Activated naive CD8-positive, alpha-beta T cell (primary cell): ENCODE measurements around the gene FBXO44.

Experiments used
- H3K27ac Mint-ChIP-seq: one replicate; pipeline ENCODE4 v1.8.0; 2021; ENCODE audit warnings: mixed read lengths
- H3K27me3 Mint-ChIP-seq: one replicate; pipeline ENCODE4 v1.8.0; 2021; ENCODE audit warnings: mixed read lengths
- H3K36me3 Mint-ChIP-seq: one replicate; pipeline ENCODE4 v1.8.0; 2021; ENCODE audit warnings: mixed read lengths
- H3K4me1 Mint-ChIP-seq: one replicate; pipeline ENCODE4 v1.8.0; 2021; ENCODE audit warnings: low read depth, mixed read lengths
- H3K4me3 Mint-ChIP-seq: one replicate; pipeline ENCODE4 v1.8.0; 2021; ENCODE audit warnings: mild to moderate bottlenecking, mixed read lengths
- H3K9me3 Mint-ChIP-seq: one replicate; pipeline ENCODE4 v1.8.0; 2021; ENCODE audit warnings: low read depth, mixed read lengths

Gene FBXO44

DNA sequence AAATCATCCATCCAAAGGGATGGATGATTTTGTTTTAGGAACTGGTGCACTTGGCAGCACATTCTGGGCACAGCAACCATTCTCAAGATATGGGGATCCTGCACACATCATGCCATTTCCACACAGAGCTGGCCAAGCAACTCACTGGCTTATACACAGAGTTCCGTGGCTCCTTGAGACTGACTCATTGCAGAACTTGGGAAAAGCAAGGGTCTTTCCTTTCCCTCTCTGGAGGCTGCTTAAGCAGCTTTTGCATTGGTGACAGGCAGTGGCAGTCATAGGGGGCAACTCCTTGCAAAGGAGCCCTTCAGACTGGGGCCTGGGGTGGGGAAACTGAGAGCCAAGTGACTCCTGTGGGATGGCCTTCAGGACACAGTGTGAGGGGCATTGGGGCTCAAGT, 28.1 kb downstream of the FBXO44 start:
- peaks cover 2% of the 10 kb centered on the region for H3K27me3 Mint-ChIP-seq
- no peaks in the 10 kb centered on the region for H3K9me3 Mint-ChIP-seq
- H3K36me3 Mint-ChIP-seq, result no peaks in the 10 kb centered on the region
- no peak overlapping the region for H3K4me3 Mint-ChIP-seq
- no peak overlapping the region for H3K27ac Mint-ChIP-seq
- H3K4me1 Mint-ChIP-seq, result peaks cover 17% of the 10 kb centered on the region

DNA sequence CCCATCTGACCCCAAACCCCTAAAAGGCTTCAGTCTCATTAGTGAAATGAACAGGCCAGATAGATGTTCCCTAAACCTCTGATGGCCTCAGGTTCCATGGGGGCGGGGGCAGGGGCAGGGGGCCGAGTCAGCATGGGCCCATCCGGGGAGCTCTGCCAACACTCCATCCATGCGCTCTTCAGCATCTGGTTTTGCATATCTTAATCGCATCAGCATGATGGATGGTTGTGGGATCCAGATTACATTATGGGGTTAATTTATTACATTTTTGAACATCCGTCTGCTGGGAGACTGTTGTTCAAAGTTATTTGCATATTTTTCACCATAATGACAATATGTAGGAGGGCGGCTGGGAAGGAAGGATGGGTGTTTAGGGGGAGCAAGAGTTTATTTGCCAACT, 29.4 kb downstream of the FBXO44 start:
- Mint-ChIP-seq H3K27me3 (peaks cover 5% of the 10 kb centered on the region), H3K36me3 (no peaks in the 10 kb centered on the region), H3K27ac (no peak overlapping the region), H3K9me3 (no peaks in the 10 kb centered on the region), H3K4me1 (peaks cover 14% of the 10 kb centered on the region), H3K4me3 (no peak overlapping the region)

DNA sequence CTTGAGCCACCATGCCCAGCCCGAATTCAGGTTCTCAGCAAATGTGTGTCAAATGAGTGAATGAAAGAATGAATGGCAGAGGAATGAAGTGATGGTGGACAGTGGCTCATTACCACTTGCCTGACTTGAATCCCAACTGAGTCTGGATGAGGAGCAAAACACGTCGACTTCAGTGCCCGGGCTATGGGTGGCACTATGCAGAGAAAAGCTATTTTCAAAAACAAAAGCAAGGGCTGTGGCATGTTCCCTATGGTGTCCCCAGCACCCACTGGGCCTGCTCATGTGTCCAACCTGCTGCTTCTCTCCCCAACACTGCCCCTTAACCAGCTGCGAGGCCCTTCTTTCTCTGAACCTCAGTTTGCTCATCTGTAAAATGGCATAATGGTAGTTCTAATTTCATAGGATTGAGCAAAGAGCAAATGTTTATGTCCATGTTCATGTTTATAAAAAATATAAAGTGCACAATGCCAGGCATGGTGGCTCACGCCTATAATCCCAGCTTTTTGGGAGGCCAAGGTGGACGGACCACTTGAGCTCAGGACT, 30.6 kb downstream of the FBXO44 start:
- Mint-ChIP-seq H3K9me3 (no peaks in the 10 kb centered on the region), H3K4me3 (no peak overlapping the region), H3K36me3 (no peaks in the 10 kb centered on the region), H3K27ac (no peak overlapping the region), H3K4me1 (peaks cover 10% of the 10 kb centered on the region), H3K27me3 (peaks cover 12% of the 10 kb centered on the region)

DNA sequence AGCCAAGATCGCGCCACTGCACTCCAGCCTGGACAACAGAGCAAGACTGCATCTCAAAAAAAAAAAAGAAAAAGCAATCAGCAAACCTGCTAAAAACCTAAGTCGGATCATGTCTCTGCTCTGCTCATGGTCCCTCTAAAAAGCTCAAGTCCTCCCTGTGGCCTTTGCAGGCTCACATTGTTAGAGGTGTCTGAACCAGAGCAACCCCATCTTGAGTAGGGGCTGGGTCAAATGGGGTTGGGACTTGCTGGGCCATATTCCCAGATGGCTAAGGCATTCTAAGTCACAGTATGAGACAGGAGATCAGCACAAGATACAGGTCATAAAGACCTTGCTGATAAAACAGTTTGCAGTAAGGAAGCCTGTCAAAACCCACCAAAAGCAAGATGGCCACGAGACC, 33.8 kb downstream of the FBXO44 start:
- H3K9me3 Mint-ChIP-seq, result no peaks in the 10 kb centered on the region
- H3K36me3 Mint-ChIP-seq, result no peaks in the 10 kb centered on the region
- no peak overlapping the region for H3K4me3 Mint-ChIP-seq
- H3K4me1 Mint-ChIP-seq, result peaks cover 21% of the 10 kb centered on the region
- no peak overlapping the region for H3K27ac Mint-ChIP-seq
- H3K27me3 Mint-ChIP-seq, result peaks cover 16% of the 10 kb centered on the region

DNA sequence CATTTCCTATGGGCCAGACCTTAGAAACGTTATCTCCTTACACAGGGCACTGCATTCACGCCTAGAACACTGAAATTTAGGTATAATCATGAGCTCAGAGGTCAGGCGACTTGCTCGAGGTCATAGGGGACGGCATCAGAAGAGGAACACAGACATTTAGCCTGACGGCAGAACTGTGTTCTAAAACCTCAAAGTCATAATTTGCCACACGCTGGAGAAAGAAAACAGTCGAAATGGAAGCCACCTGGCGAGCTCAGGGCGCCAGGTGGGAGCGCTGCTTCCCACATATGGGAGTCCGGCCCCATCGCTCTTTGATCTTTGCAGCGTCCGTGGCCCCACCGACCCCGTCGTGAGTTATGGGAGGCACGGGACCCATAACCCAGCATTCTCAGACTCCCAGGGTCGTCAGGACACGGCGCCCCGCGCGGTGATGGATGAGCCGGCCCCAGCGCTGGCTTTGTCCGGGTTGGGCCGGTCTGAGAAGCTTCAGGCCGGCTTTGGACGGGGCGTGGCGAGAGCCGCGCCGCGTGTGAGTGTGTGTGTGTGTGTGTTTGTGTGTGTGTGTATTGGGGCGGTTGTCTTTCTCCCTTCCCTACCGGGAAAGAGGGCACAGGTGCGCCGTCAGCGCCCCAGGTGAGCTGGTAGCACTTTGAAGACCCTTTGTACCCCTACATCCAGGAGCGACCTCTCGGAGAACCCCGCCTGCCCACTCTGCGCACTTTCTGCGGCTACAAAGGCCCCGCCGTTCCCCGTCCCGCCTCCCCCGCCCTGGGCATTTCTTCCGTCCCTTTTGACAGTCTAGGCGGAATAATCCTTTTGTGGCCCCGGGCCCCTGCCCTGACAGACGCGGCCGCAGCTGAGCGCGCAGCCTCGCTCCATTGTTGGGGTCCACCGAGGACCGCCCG, 36.0 kb downstream of the FBXO44 start:
- Mint-ChIP-seq H3K27me3 (peaks cover 16% of the 10 kb centered on the region), H3K36me3 (no peaks in the 10 kb centered on the region), H3K4me3 (peak overlapping the region; percentile 78), H3K4me1 (peaks cover 27% of the 10 kb centered on the region), H3K27ac (no peak overlapping the region), H3K9me3 (no peaks in the 10 kb centered on the region)

DNA sequence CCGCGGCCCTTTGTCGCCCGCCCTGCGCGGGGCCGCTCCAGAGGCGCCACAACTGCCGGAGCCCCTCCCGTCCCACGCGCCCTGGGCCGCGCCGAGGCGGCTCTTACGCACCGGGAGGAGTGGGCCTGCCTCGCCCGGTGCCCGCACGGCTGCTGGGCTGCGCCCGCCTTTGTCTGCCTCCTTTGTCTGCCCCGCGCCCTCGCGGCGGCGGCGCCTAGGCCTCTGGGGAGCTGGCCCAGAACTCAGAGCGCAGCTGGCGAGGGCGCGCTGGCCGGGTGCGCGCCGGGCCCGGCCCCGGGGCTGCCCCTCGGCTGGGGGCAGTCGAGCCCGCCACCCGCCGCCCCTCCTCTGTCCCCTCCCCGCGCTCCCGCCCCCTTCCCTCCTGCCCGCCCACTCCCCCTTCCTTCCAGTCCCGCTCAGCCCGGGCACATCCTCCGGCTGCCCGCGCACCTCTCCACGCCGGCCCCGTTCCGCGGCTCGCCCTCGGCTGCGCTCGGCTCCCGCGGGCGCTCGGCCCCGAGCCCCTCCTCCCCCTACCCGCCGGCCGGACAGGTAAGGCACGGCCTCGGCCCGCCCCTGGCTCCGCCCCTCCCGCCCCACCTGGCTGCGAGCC, 36.7 kb downstream of the FBXO44 start, which contains the start of gene DRAXIN:
Gene DRAXIN, plus strand, starts transcription at position 409 of the 613 bp plus-strand sequence. CDS start 14,549 bp downstream, outside the sequence.
- H3K4me1 Mint-ChIP-seq, result peaks cover 27% of the 10 kb centered on the region
- peaks cover 16% of the 10 kb centered on the region for H3K27me3 Mint-ChIP-seq
- H3K9me3 Mint-ChIP-seq, result no peaks in the 10 kb centered on the region
- no peaks in the 10 kb centered on the region for H3K36me3 Mint-ChIP-seq
- peak within 1 kb of the TSS; percentile 81 for H3K4me3 Mint-ChIP-seq
- H3K27ac Mint-ChIP-seq, result no peak within 1 kb of the TSS

DNA sequence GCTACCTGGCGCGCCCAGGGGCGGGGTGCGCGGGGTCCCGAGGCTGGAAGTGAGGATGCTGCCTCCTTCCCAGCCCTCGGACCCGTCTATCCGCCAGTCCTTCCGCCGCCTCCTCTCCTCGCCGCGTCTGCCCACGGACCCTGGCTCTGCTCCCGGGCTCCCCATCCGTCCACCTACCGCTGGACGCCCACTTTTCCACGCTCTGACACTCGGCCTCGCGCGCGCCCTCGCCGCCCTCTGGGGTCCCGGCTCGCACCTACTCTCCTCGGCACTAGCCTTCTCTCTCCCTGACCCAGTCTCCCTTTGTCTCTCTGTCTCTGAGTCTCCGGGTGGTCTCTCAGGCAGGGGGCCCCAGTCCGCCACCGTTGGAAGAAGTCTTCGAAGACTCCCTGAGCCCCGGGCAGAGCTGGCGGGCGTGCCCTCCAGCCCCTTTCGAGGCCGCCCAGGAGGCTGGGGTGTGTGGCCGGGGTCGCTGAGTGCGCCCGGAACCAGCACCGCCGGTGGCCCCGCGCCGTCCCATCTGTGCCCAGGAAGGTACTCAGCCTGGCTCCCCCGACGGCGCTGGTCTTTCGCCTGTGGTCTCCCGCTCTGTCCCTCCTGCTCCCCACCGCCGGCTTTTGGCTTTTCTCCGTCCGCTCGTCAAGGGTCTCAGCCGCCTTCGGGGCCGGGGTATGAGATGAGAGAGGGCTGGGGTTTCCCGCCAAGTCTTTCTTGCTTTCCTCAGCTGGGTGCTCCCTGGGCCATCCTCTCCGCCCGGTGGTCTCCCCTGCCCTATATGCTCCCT, 37.4 kb downstream of the FBXO44 start:
- Mint-ChIP-seq H3K9me3 (no peaks in the 10 kb centered on the region), H3K27ac (no peak overlapping the region), H3K4me3 (peak overlapping the region; percentile 81), H3K4me1 (peaks cover 27% of the 10 kb centered on the region), H3K36me3 (no peaks in the 10 kb centered on the region), H3K27me3 (peaks cover 16% of the 10 kb centered on the region)

DNA sequence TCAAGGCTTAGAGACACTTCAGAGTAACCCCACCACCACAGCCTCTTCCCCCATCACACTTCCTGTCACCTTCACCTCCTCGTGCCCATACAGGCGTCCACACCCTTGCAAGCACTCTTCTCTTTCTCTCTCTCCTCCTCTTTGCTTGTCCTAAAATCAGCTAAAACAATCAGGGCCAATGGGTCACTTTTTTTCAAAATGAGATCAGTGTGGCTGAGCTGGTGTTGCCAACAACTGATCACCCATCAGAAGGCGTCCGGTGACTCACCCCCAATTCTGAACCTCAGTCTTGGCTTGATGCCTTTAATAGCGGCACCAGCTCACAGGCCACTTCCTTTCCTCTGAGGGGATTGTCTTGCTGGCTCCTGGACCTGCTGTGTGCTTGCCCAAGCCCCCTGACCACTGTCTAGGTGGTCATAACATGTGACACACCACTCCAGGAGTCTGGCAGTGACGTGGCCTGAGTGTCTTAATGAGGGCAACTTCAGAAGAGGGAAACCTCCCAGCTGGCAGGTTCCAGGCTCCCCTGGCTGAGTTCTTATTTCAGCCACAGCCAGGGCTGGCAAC, 38.4 kb downstream of the FBXO44 start:
- Mint-ChIP-seq H3K4me1 (peaks cover 27% of the 10 kb centered on the region), H3K27ac (no peak overlapping the region), H3K27me3 (peaks cover 13% of the 10 kb centered on the region)

DNA sequence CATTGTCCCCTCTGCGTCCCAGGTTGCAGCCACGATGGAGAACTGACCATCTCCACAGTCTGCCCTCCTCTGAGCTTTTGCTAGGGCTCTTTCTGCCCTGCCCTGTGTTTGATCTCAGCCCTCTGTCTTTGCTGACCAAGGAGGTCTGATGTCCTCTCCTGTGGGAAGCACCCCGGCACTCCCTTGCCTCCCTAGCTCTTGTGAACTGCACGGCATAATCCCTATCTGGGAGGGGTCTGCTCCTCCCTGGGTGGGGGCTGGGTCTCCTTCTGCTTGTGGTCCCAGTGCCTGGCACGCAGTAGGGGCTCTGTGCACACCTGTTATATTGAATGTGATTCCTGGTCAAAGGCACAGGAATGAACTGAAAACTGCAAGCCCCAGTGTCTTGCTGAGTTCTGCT, 39.2 kb downstream of the FBXO44 start:
- Mint-ChIP-seq H3K9me3 (no peaks in the 10 kb centered on the region), H3K27me3 (peaks cover 11% of the 10 kb centered on the region), H3K4me3 (no peak overlapping the region), H3K36me3 (no peaks in the 10 kb centered on the region), H3K27ac (no peak overlapping the region), H3K4me1 (peaks cover 27% of the 10 kb centered on the region)

More for the DNA sequence above, 38.4 kb downstream of the FBXO44 start:
- Mint-ChIP-seq H3K4me3 (peak overlapping the region; percentile 81), H3K9me3 (no peaks in the 10 kb centered on the region), H3K36me3 (no peaks in the 10 kb centered on the region)

DNA sequence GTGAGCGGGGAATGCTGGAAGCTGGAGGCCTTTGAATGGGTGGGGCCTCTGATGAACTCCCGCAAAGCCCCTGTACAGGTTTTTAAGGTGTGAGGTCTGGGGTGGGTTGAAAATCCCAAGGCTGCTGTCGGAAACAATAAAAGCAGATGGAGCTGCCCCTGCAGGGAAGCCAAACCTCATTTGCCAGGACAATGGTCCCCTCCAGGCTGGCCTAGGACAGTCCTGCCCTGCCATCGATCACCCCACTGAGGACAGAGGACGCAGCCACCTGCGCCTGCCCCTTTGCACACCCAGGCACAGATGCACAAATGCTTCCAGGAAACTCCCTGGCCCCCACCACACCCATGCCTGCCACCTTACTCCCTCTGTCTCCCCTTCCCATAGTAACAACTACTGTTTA, 41.2 kb downstream of the FBXO44 start:
- Mint-ChIP-seq H3K4me1 (peaks cover 18% of the 10 kb centered on the region), H3K9me3 (no peaks in the 10 kb centered on the region), H3K4me3 (no peak overlapping the region), H3K27me3 (peaks cover 4% of the 10 kb centered on the region), H3K27ac (no peak overlapping the region), H3K36me3 (no peaks in the 10 kb centered on the region)

DNA sequence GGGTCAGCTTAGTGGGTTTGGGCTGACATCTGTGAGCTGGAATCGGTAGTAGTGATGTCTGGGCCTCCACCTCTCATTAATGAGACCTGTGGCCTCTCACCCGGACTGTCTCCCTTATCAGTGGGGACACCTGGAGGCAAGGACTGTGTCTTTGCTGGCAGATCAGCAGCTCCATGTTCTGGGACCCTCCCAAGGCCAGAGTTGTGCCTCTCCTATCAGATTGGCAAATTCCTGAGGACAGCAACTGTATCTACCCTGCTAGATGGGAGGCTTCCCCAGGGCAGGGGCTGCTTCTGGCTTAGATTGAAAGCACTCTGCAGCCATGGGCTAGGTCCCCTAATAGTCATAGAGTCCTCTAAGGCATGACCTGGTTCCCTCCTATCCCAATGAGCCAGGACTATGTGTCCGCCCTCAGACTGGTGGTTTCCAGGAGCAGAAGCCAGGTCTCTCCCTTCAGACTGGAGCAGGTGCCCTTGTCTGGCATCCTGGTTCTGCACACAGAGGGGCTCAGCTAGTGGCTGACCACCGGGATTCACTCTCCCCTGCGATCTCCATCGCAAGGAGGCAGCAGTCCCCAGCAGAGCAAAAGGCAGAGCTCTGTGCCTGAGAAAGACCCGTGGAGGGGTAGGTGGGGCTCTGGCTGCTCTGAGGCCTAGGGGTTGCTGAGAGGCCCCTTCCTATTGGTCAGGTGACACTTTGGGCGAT, 42.7 kb downstream of the FBXO44 start:
- Mint-ChIP-seq H3K9me3 (no peaks in the 10 kb centered on the region), H3K27me3 (peaks cover 4% of the 10 kb centered on the region), H3K27ac (no peak overlapping the region), H3K4me3 (no peak overlapping the region), H3K36me3 (no peaks in the 10 kb centered on the region), H3K4me1 (peaks cover 16% of the 10 kb centered on the region)

DNA sequence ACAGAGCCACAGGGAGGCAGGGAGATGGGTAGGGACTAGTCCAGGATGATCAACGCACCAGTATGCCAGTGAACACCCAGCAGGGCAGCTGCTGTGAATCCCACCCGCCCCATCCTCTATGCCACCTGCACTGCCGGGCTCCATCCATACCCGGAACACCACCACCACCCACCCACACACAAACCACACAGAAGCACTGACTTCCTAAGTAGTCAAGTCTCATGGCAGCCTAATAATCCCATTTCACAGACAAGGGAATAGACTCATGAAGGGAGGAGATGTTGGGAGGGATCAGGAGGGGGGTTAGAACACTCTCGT, 43.2 kb downstream of the FBXO44 start:
- H3K27me3 Mint-ChIP-seq, result peaks cover 4% of the 10 kb centered on the region
- no peak overlapping the region for H3K4me3 Mint-ChIP-seq
- H3K36me3 Mint-ChIP-seq, result no peaks in the 10 kb centered on the region
- H3K27ac Mint-ChIP-seq, result no peak overlapping the region
- no peaks in the 10 kb centered on the region for H3K9me3 Mint-ChIP-seq
- H3K4me1 Mint-ChIP-seq, result peaks cover 11% of the 10 kb centered on the region

DNA sequence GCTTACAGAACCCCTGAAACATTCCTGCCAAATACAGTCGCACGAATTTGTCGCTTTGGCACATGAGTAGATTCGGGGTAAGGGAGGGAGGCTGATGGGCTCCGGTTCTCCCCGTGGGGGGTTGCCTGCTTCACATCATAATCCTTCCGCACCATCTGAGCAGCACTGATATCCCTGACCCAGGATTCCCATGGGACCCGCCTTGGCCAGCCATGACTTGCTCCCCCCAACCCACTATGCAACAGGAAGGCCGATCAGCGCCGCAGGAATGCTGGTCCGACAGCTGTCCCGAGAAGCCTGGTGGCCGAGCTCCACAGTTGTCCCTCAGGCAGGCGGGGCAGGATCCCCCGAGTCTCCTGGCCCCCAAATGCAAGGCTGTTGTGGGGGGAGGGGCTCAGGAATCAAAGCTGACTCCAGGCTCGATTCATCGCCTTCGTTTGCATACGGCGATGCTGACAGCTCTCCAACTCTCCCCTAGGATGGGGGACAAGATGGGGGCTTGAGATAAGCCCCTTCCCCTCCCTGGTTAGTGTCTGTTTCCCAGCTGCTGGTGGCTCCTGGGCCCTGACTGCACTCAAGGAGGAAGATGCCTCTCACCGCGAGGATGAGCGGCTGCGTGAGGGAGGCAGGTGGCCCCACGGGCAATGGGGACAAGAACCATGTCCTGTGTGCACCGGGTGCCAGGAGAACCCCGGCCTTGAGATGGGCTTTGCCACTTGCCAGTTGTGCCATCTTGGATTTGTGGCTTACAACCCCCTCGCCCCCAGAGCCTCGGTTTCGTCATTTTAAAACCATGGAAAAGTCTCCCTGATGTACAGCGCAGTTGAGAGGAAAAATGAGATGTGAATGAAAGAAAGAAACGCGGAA, 46.2 kb downstream of the FBXO44 start:
- H3K4me1 Mint-ChIP-seq, result peaks cover 2% of the 10 kb centered on the region
- H3K27ac Mint-ChIP-seq, result no peak overlapping the region
- no peak overlapping the region for H3K4me3 Mint-ChIP-seq
- H3K27me3 Mint-ChIP-seq, result peaks cover 7% of the 10 kb centered on the region
- no peaks in the 10 kb centered on the region for H3K36me3 Mint-ChIP-seq
- no peaks in the 10 kb centered on the region for H3K9me3 Mint-ChIP-seq
